HFFc6 (cell line): Measurements from ENCODE around the gene FLNA. TPM values are rescaled to one million over a fixed set of nuclear protein-coding genes. Genes with fewer than 3 reads are reported as not detected.

Experiments used
- DNase-seq: peaks from one replicate; pipeline ENCODE4 v3.0.0-alpha.2; 2018
- H3K27ac Mint-ChIP-seq: 2 replicates; pipeline ENCODE4 v1.8.0; 2020; ENCODE audit warnings: mild to moderate bottlenecking, mixed read lengths
- H3K27me3 Mint-ChIP-seq: 2 replicates; pipeline ENCODE4 v1.8.0; 2021; ENCODE audit warnings: mild to moderate bottlenecking, moderate library complexity, mixed read lengths; ENCODE audit not compliant: insufficient read depth
- H3K36me3 Mint-ChIP-seq: 2 replicates; pipeline ENCODE4 v1.8.0; 2021; ENCODE audit warnings: low read depth, mixed read lengths
- H3K4me1 Mint-ChIP-seq: 2 replicates; pipeline ENCODE4 v1.8.0; 2020; ENCODE audit warnings: low read depth, mixed read lengths
- H3K4me3 Mint-ChIP-seq: 2 replicates; pipeline ENCODE4 v1.8.0; 2020; ENCODE audit warnings: mild to moderate bottlenecking, moderate library complexity, mixed read lengths
- H3K9me3 Mint-ChIP-seq: 2 replicates; pipeline ENCODE4 v1.8.0; 2020; ENCODE audit warnings: mild to moderate bottlenecking, mixed read lengths
- CTCF ChIP-seq: fragments of 200-600 bp; sonication (generic); IDR thresholded peaks from 2 replicates; pipeline ENCODE4 v1.5.0; 2021; ENCODE audit warnings: antibody characterized with exemption, mild to moderate bottlenecking
- total RNA-seq, 6 experiments: library from RNA; stranded (reverse); fragmentation: NEBNext Ultra II Directional; extraction: Animal tissue kit (Norgen Biotek cat#: 25700); gene quantifications; 2 replicates in 1 of 6; 3 replicates in 5 of 6; pipeline ENCODE4 v1.2.3, GENCODE V29; 2021

Gene FLNA
- total RNA-seq, 6 experiments from 2014 or later: 2,260 to 2,886 (median 2,666) TPM

GRCh38 chrX:154334496-154334895, 39.9 kb downstream of the FLNA start:
- Mint-ChIP-seq H3K4me1 (peaks cover 19% of the 10 kb centered on the region), H3K4me3 (no peak overlapping the region), H3K36me3 (no peaks in the 10 kb centered on the region), H3K9me3 (no peaks in the 10 kb centered on the region), H3K27me3 (peaks cover 5% of the 10 kb centered on the region; the same call in 1 of the 2 replicates), H3K27ac (no peak overlapping the region)
- no peak for DNase-seq
- no peak for TF ChIP-seq CTCF

DNA sequence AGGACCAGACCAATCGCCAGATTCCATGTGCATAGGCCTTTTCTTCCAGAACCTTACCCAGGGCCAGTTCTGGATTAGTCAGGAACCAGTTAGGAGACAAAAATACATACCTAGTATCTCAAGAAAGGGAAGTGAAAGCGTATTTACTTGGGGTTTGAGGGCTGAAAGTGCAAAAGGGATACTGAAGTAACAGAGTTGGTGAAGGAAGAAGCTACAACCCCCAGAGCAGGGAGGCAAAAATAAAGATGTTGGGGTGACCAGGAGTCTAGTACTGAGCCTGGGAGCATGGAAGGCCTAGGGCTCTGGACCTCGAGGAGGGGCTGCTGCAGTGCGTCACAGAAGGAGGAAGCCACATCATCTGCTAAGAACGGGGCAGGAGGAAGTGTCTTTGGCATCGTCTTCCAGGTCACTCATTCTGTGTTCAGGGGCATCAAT, 40.6 kb downstream of the FLNA start:
- Mint-ChIP-seq H3K4me1 (peaks cover 19% of the 10 kb centered on the region), H3K9me3 (no peaks in the 10 kb centered on the region), H3K4me3 (no peak overlapping the region), H3K27me3 (peaks cover 5% of the 10 kb centered on the region; the same call in 1 of the 2 replicates), H3K36me3 (no peaks in the 10 kb centered on the region), H3K27ac (no peak overlapping the region)
- no peak for TF ChIP-seq CTCF
- no peak for DNase-seq

DNA sequence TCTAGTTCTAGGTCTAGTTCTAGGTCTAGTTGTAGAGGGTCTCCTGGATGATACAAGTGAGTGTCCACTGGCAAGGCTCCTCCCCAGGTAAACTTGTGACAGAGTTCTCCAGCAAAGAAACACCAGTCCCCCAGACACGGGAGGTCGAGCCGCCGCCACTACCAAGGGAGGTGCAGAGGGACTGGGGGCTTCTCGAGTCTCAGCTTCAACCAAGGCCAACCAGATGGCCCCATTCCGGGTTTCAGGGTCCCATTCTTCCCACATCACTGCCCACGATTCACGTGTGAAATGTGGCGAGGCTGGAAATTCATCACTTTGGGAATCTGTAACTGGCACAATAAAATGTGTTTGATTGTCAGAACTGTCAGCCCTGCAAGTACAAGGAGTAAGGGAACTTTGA, 41.3 kb downstream of the FLNA start:
- H3K4me3 Mint-ChIP-seq: no peak overlapping the region
- peaks cover 19% of the 10 kb centered on the region for H3K4me1 Mint-ChIP-seq
- DNase-seq: no peak
- H3K36me3 Mint-ChIP-seq: no peaks in the 10 kb centered on the region
- TF ChIP-seq CTCF: no peak
- H3K9me3 Mint-ChIP-seq: no peaks in the 10 kb centered on the region
- H3K27ac Mint-ChIP-seq: no peak overlapping the region
- peaks cover 7% of the 10 kb centered on the region; the same call in 1 of the 2 replicates for H3K27me3 Mint-ChIP-seq

DNA sequence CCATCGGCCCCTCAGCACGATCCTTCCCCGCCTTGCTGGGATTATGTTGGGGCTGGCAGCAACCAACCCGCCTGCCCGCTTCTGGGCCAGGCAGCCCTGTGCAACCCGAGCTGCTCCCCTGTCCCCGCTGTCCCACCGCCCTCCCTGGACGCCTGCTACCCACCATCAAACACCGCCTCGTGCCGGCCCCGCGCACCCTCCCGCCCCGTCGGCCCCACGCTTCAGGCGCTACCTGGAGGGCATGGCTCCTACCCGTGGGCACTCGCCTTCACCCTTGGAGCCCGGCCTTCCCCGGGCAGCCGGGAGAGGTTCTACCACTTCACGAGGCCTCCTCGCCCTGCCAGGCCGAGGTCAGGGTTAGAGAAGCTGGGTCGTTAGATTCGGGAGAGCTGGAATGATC, 41.9 kb downstream of the FLNA start:
- no peak for DNase-seq
- Mint-ChIP-seq H3K4me3 (no peak overlapping the region), H3K4me1 (peaks cover 22% of the 10 kb centered on the region), H3K9me3 (no peaks in the 10 kb centered on the region), H3K27me3 (peaks cover 9% of the 10 kb centered on the region; the same call in 1 of the 2 replicates), H3K36me3 (no peaks in the 10 kb centered on the region), H3K27ac (no peak overlapping the region)
- TF ChIP-seq CTCF: no peak

- H3K27ac Mint-ChIP-seq: no peak overlapping the region
- no peaks in the 10 kb centered on the region for H3K9me3 Mint-ChIP-seq
- DNase-seq: no peak
- H3K4me1 Mint-ChIP-seq: peaks cover 33% of the 10 kb centered on the region
- H3K27me3 Mint-ChIP-seq: peaks cover 22% of the 10 kb centered on the region
- no peak for TF ChIP-seq CTCF
- no peaks in the 10 kb centered on the region for H3K36me3 Mint-ChIP-seq
- H3K4me3 Mint-ChIP-seq: no peak overlapping the region
Measured at GRCh38 chrX:154329294-154329693, 45.1 kb downstream of the FLNA start.

- H3K27me3 Mint-ChIP-seq: peaks cover 22% of the 10 kb centered on the region
- H3K4me3 Mint-ChIP-seq: no peak overlapping the region
- no peaks in the 10 kb centered on the region for H3K9me3 Mint-ChIP-seq
- no peak for TF ChIP-seq CTCF
- H3K27ac Mint-ChIP-seq: no peak overlapping the region
- no peaks in the 10 kb centered on the region for H3K36me3 Mint-ChIP-seq
- H3K4me1 Mint-ChIP-seq: peaks cover 27% of the 10 kb centered on the region
- DNase-seq: no peak
Measured at GRCh38 chrX:154328646-154329045, 45.8 kb downstream of the FLNA start.
